ENCODE results near the gene ALK.

Gene ALK

DNA sequence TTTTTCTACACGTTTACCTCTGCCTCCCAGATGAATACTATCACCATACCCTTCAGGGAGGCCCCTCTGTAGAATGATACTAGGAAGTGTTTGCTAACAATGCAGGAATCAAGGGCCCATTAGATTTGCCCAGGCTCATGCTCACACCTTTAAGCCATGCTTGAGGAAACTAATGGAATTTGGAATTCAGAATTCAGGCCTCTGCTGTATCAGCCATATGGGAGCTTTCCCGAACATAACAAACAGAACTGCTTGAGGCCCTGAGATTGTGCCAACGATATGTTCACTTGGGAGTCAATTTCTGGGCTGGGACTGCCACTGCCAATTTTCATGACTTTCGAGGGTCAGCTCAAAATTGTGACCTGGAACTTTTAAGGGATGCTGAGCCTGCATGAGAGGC, 523.7 kb downstream of the ALK start:
- H3K27me3 Mint-ChIP-seq, result peaks cover 6% of the 10 kb centered on the region
- no peaks in the 10 kb centered on the region for H3K4me1 Mint-ChIP-seq (ENCODE audit: low read depth)
- no peak overlapping the region for H3K27ac Mint-ChIP-seq
- intact Hi-C loops (cut with micrococcal nuclease), result no loop called here
- H3K9me3 Mint-ChIP-seq, result no peaks in the 10 kb centered on the region
- no peak overlapping the region for H3K4me3 Mint-ChIP-seq
- no peaks in the 10 kb centered on the region for H3K36me3 Mint-ChIP-seq (ENCODE audit: low read depth)

DNA sequence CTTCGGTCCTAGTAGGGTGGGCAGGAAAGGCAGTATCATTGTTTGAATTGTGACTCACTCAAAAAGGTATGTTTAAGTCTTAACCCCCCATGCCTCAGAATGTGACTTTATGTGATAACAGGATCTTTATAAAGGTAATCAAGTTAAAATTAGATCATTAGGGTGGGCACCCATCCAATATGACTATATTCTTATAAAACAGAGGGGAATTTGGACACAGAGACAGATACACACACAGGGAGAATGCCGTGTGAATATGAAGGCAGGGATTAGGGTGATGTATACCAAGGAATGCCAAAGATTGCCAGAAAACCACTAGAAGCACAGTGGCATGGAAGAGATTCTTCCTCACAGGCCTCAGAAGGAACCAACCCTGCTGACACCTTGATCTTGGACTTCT, 524.3 kb downstream of the ALK start:
- no peak overlapping the region for H3K27ac Mint-ChIP-seq
- peaks cover 6% of the 10 kb centered on the region for H3K27me3 Mint-ChIP-seq
- no peaks in the 10 kb centered on the region for H3K4me1 Mint-ChIP-seq (ENCODE audit: low read depth)
- no peak overlapping the region for H3K4me3 Mint-ChIP-seq
- no peaks in the 10 kb centered on the region for H3K9me3 Mint-ChIP-seq
- H3K36me3 Mint-ChIP-seq (ENCODE audit: low read depth), result no peaks in the 10 kb centered on the region
- intact Hi-C loops (cut with micrococcal nuclease), result no loop called here

DNA sequence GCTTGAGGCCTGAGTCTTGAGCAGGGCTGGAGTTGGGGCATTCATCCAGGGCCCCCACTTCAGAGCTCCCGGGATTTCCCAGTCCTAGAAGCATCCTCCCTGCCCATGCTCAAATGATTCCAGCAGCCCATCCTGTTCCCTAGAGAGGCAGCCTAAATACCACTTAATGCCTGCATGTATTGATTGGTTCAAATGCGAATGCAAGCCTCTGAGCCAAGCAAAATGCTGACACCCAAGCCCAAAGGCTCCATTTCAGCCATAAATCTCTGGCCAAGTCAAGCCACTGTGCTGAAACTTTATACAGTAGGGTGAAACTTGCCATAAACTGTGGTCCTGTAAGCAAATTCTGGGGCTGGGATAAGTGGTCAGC, 526.4 kb downstream of the ALK start:
- intact Hi-C loops (cut with micrococcal nuclease), result no loop called here
- H3K4me3 Mint-ChIP-seq, result no peak overlapping the region
- H3K9me3 Mint-ChIP-seq, result no peaks in the 10 kb centered on the region
- H3K27ac Mint-ChIP-seq, result no peak overlapping the region
- no peaks in the 10 kb centered on the region for H3K36me3 Mint-ChIP-seq (ENCODE audit: low read depth)
- H3K27me3 Mint-ChIP-seq, result peaks cover 6% of the 10 kb centered on the region
- H3K4me1 Mint-ChIP-seq (ENCODE audit: low read depth), result no peaks in the 10 kb centered on the region

DNA sequence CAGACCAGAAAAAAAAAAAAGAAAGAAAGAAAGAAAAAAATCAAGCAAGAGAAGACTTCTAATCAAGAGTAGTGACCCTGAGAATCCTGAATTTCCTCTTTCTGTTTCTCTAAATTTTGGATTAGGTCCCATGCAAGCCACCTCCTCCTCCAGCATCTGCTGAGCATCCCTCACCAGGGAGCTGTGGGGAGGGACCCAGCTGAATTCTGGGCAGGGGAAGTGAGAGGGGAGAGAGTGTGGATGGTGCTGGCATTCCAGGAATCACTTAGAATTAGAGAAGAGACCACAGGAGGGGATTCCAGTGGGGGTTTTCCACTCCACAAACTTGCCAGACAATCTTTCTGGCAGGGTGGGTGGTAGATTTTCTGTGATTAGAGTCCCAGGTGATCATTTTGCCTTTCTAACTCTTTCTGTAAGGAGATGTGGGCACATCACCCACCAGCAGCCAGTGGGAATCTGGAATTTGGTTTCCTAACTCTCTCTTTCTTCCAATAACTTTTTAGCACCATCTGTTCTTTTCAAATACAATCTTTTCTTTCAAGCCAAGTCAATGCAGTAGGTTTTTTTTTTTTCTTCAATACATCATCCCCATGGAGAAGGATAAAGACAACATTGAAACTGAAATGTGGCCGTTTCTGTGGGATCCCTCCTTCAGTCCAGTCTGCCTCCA, 526.9 kb downstream of the ALK start:
- no peaks in the 10 kb centered on the region for H3K4me1 Mint-ChIP-seq (ENCODE audit: low read depth)
- intact Hi-C loops (cut with micrococcal nuclease), result no loop called here
- no peak overlapping the region for H3K27ac Mint-ChIP-seq
- H3K27me3 Mint-ChIP-seq, result peaks cover 6% of the 10 kb centered on the region
- H3K4me3 Mint-ChIP-seq, result no peak overlapping the region
- no peaks in the 10 kb centered on the region for H3K36me3 Mint-ChIP-seq (ENCODE audit: low read depth)
- no peaks in the 10 kb centered on the region for H3K9me3 Mint-ChIP-seq

DNA sequence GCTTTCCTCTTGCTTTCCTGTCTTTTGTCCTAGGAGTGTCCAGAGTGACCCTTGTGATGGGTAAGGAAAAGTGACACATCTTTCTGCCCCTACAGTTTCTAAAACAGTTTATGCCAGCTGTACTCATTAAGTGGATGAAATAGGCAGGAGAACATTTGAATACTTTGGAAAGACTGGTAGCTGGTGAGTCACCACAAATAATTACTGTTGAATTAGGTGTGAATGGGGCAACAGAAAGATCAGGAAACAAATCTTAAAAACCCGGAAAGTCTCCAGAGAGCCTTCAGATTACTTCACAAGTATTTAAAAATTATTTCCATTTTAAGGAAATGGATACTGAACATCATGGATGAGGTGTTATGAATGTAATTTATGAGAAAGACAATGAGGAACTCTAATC, 527.7 kb downstream of the ALK start:
- Mint-ChIP-seq H3K4me3 (no peak overlapping the region), H3K9me3 (no peaks in the 10 kb centered on the region), H3K36me3 (ENCODE audit: low read depth) (no peaks in the 10 kb centered on the region), H3K4me1 (ENCODE audit: low read depth) (no peaks in the 10 kb centered on the region), H3K27me3 (peaks cover 6% of the 10 kb centered on the region), H3K27ac (no peak overlapping the region)
- intact Hi-C loops (cut with micrococcal nuclease), result no loop called here

- H3K27ac Mint-ChIP-seq, result no peak overlapping the region
- intact Hi-C loops (cut with micrococcal nuclease), result no loop called here
Measured at GRCh38 chr2:29392774-29393173, 528.6 kb downstream of the ALK start.

GRCh38 chr2:29390136-29390535, 531.2 kb downstream of the ALK start:
- no peaks in the 10 kb centered on the region for H3K4me1 Mint-ChIP-seq (ENCODE audit: low read depth)
- H3K27ac Mint-ChIP-seq, result no peak overlapping the region
- intact Hi-C loops (cut with micrococcal nuclease), result no loop called here
- H3K4me3 Mint-ChIP-seq, result no peak overlapping the region
- H3K9me3 Mint-ChIP-seq, result no peaks in the 10 kb centered on the region
- H3K36me3 Mint-ChIP-seq (ENCODE audit: low read depth), result no peaks in the 10 kb centered on the region
- peaks cover 6% of the 10 kb centered on the region for H3K27me3 Mint-ChIP-seq

More at GRCh38 chr2:29392774-29393173, 528.6 kb downstream of the ALK start:
- Mint-ChIP-seq H3K27me3 (peaks cover 6% of the 10 kb centered on the region), H3K4me1 (ENCODE audit: low read depth) (no peaks in the 10 kb centered on the region), H3K36me3 (ENCODE audit: low read depth) (no peaks in the 10 kb centered on the region), H3K4me3 (no peak overlapping the region), H3K9me3 (no peaks in the 10 kb centered on the region)

- no peak overlapping the region for H3K4me3 Mint-ChIP-seq
- peaks cover 6% of the 10 kb centered on the region for H3K27me3 Mint-ChIP-seq
- intact Hi-C loops (cut with micrococcal nuclease), result no loop called here
- no peak overlapping the region for H3K27ac Mint-ChIP-seq
- no peaks in the 10 kb centered on the region for H3K4me1 Mint-ChIP-seq (ENCODE audit: low read depth)
- no peaks in the 10 kb centered on the region for H3K36me3 Mint-ChIP-seq (ENCODE audit: low read depth)
- no peaks in the 10 kb centered on the region for H3K9me3 Mint-ChIP-seq
Measured at GRCh38 chr2:29389686-29390085, 531.7 kb downstream of the ALK start.

DNA sequence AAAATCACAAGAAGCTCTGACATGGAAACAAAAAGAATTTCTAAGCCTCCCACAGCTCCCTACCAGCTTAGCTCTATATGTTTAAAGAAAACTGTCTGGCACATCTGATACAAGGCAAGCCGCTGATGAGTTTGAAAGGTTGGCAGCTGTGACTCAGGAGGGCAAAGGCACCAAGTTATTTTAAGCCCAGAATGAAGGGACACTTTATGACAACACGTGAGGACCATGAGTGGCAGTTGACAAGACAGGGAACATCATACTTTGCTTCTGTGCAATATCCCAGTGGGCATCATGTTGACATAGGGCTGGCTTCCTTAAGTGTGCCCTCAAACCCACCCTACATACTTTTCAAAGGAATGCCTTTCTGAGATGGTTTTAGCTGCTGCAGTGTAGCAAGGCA, 533.3 kb downstream of the ALK start:
- intact Hi-C loops (cut with micrococcal nuclease), result no loop called here
- Mint-ChIP-seq H3K36me3 (ENCODE audit: low read depth) (no peaks in the 10 kb centered on the region), H3K9me3 (no peaks in the 10 kb centered on the region), H3K27ac (no peak overlapping the region), H3K4me3 (no peak overlapping the region), H3K27me3 (peaks cover 4% of the 10 kb centered on the region), H3K4me1 (ENCODE audit: low read depth) (no peaks in the 10 kb centered on the region)

DNA sequence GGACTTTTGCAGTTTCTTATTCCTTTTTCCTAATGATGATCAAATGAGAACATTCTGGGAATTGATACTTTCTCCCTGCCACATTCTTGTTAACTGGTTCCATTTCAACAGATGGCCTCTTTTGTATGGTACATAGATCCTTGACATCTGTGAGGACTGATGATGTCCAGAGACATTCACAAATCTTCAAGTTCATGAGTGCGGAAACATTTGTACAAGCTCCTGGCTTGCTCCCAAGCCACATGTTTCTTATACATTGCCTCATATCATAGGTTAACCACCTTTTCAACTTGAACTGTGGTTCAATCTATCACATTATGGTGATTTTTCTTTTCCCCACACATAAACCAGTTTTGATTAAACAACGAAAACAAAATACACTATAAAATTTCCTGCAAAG, 538.9 kb downstream of the ALK start:
- H3K27ac Mint-ChIP-seq, result no peak overlapping the region
- H3K4me3 Mint-ChIP-seq, result no peak overlapping the region
- no peaks in the 10 kb centered on the region for H3K9me3 Mint-ChIP-seq
- peaks cover 3% of the 10 kb centered on the region for H3K27me3 Mint-ChIP-seq
- intact Hi-C loops (cut with micrococcal nuclease), result no loop called here
- H3K36me3 Mint-ChIP-seq (ENCODE audit: low read depth), result no peaks in the 10 kb centered on the region
- H3K4me1 Mint-ChIP-seq (ENCODE audit: low read depth), result no peaks in the 10 kb centered on the region

GRCh38 chr2:29377788-29378187, 543.6 kb downstream of the ALK start:
- no peak overlapping the region for H3K4me3 Mint-ChIP-seq
- intact Hi-C loops (cut with micrococcal nuclease), result no loop called here
- H3K27ac Mint-ChIP-seq, result no peak overlapping the region
- H3K4me1 Mint-ChIP-seq (ENCODE audit: low read depth), result no peaks in the 10 kb centered on the region
- H3K9me3 Mint-ChIP-seq, result no peaks in the 10 kb centered on the region
- H3K36me3 Mint-ChIP-seq (ENCODE audit: low read depth), result no peaks in the 10 kb centered on the region
- peaks cover 3% of the 10 kb centered on the region for H3K27me3 Mint-ChIP-seq

DNA sequence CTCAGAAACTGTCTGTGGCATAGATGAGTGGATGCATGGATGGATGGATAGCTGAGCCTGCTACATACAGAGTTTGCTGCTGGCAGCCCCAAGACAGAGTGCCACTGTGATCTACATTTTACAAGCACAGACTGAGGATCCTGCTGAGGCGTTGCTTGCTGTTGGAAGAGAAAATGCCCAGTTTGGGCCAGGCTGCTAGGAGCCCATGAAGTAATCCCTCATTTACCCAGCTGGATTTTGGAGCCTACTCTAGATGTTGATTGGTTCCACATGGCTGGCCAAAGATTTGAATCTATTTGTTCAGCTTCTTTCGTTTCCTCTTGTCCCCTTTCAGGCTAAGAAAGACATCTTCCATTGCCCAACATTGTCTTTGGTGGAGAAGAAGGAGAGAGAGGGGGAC, 544.8 kb downstream of the ALK start:
- Mint-ChIP-seq H3K27me3 (peaks cover 6% of the 10 kb centered on the region), H3K27ac (no peak overlapping the region), H3K4me1 (ENCODE audit: low read depth) (no peaks in the 10 kb centered on the region), H3K4me3 (no peak overlapping the region), H3K36me3 (ENCODE audit: low read depth) (no peaks in the 10 kb centered on the region), H3K9me3 (no peaks in the 10 kb centered on the region)
- intact Hi-C loops (cut with micrococcal nuclease), result no loop called here

GRCh38 chr2:29375843-29376242, 545.5 kb downstream of the ALK start:
- Mint-ChIP-seq H3K4me1 (ENCODE audit: low read depth) (no peaks in the 10 kb centered on the region), H3K9me3 (no peaks in the 10 kb centered on the region), H3K36me3 (ENCODE audit: low read depth) (no peaks in the 10 kb centered on the region), H3K4me3 (no peak overlapping the region), H3K27me3 (peaks cover 8% of the 10 kb centered on the region), H3K27ac (no peak overlapping the region)
- intact Hi-C loops (cut with micrococcal nuclease), result no loop called here

- intact Hi-C loops (cut with micrococcal nuclease), result no loop called here
Measured at GRCh38 chr2:29374823-29375222, 546.6 kb downstream of the ALK start.

GRCh38 chr2:29373870-29374269, 547.5 kb downstream of the ALK start:
- peaks cover 8% of the 10 kb centered on the region for H3K27me3 Mint-ChIP-seq

More at GRCh38 chr2:29374823-29375222, 546.6 kb downstream of the ALK start:
- Mint-ChIP-seq H3K27ac (no peak overlapping the region), H3K4me1 (ENCODE audit: low read depth) (no peaks in the 10 kb centered on the region), H3K4me3 (no peak overlapping the region), H3K27me3 (peaks cover 8% of the 10 kb centered on the region), H3K36me3 (ENCODE audit: low read depth) (no peaks in the 10 kb centered on the region), H3K9me3 (no peaks in the 10 kb centered on the region)

More at GRCh38 chr2:29373870-29374269, 547.5 kb downstream of the ALK start:
- Mint-ChIP-seq H3K4me1 (ENCODE audit: low read depth) (no peaks in the 10 kb centered on the region), H3K9me3 (no peaks in the 10 kb centered on the region), H3K27ac (no peak overlapping the region), H3K36me3 (ENCODE audit: low read depth) (no peaks in the 10 kb centered on the region), H3K4me3 (no peak overlapping the region)
- intact Hi-C loops (cut with micrococcal nuclease), result no loop called here
